SK-N-SH (cell line): ENCODE data around the gene DNAJC1. TPM values are rescaled to one million over a fixed set of nuclear protein-coding genes. Genes with fewer than 3 reads are reported as not detected.

Experiments
- CTCF ChIA-PET: fragments of 300-600, 350-600 bp; formaldehyde crosslinking; extraction: SDS; loops from one replicate; lab custom pipeline; 2021; lab: Yijun Ruan, JAX
- POLR2A ChIA-PET: fragments of 350-600 bp; sonication (Branson Sonifier 250); formaldehyde crosslinking; extraction: SDS; loops from one replicate; lab custom pipeline; 2020; ENCODE audit warnings: antibody characterized with exemption, inconsistent platforms; lab: Yijun Ruan, JAX
- DNase-seq: peaks from one replicate; pipeline ENCODE4 v3.0.0; 2012
- H2AFZ ChIP-seq: fragments of 200-600 bp; sonication (generic); 2 replicates; pipeline ENCODE4 v1.8.1; 2016; ENCODE audit warnings: antibody characterized with exemption, mild to moderate bottlenecking, low read depth
- H3F3A ChIP-seq: fragments of 200-600 bp; sonication (generic); replicated peaks from 2 replicates; pipeline ENCODE3; 2016; ENCODE audit warnings: antibody characterized with exemption, mild to moderate bottlenecking; ENCODE audit not compliant: insufficient read depth
- H3K27ac ChIP-seq, 2 experiments: fragments of 200-500 bp in 1 of 2; fragments of 200-600 bp in 1 of 2; sonication (Bioruptor generic) in 1 of 2; sonication (generic), shearing (Covaris generic) in 1 of 2; 2 replicates each; pipeline versions ENCODE4 v1.5.1 to v1.6.1; 2014 to 2016; ENCODE audit warnings: low read depth in 2 of 2, inconsistent platforms in 1 of 2, low read length in 1 of 2, mild to moderate bottlenecking in 1 of 2, mixed read lengths in 1 of 2
- H3K27me3 ChIP-seq: fragments of 200-600 bp; sonication (generic), shearing (Covaris generic); 2 replicates; pipeline ENCODE4 v1.6.1; 2016; ENCODE audit warnings: mixed run types; ENCODE audit not compliant: insufficient read depth
- H3K36me3 ChIP-seq, 2 experiments: fragments of 200-500 bp in 1 of 2; fragments of 200-600 bp in 1 of 2; sonication (Bioruptor generic) in 1 of 2; sonication (generic) in 1 of 2; replicated peaks in 1 of 2; 2 replicates each; pipeline versions ENCODE3 to v1.5.1; 2014 to 2016; ENCODE audit warnings: low read length in 1 of 2, mild to moderate bottlenecking in 1 of 2; ENCODE audit not compliant: insufficient read depth in 2 of 2, control insufficient read depth in 1 of 2
- H3K4me1 ChIP-seq, 2 experiments: fragments of 200-500 bp in 1 of 2; fragments of 200-600 bp in 1 of 2; sonication (Bioruptor generic) in 1 of 2; sonication (generic), shearing (Covaris generic) in 1 of 2; 2 replicates each; pipeline versions ENCODE4 v1.5.1 to v1.6.1; 2014 to 2016; ENCODE audit warnings: low read depth in 1 of 2, low read length in 1 of 2, mixed run types in 1 of 2; ENCODE audit not compliant: insufficient read depth in 2 of 2, control insufficient read depth in 1 of 2
- H3K4me2 ChIP-seq: fragments of 200-600 bp; sonication (generic), shearing (Covaris generic); 2 replicates; pipeline ENCODE4 v1.6.1; 2017; ENCODE audit warnings: mixed run types
- H3K4me3 ChIP-seq, 2 experiments: fragments of 200-500 bp in 1 of 2; fragments of 200-600 bp in 1 of 2; sonication (Bioruptor generic) in 1 of 2; sonication (generic), shearing (Covaris generic) in 1 of 2; 2 replicates each; pipeline versions ENCODE4 v1.5.1 to v1.8.1; 2014 to 2016; ENCODE audit warnings: low read depth in 2 of 2, inconsistent platforms in 1 of 2, low read length in 1 of 2, mild to moderate bottlenecking in 1 of 2, mixed read lengths in 1 of 2, moderate library complexity in 1 of 2
- H3K79me2 ChIP-seq: fragments of 200-600 bp; sonication (generic); 2 replicates; pipeline ENCODE4 v1.8.1; 2017; ENCODE audit warnings: mild to moderate bottlenecking; ENCODE audit not compliant: insufficient read depth
- H3K9ac ChIP-seq: fragments of 200-600 bp; sonication (generic); 2 replicates; pipeline ENCODE4 v1.6.1; 2017; ENCODE audit warnings: mixed run types
- H3K9me2 ChIP-seq: fragments of 200-600 bp; sonication (generic); 2 replicates; pipeline ENCODE4 v1.6.1; 2017; ENCODE audit warnings: mixed run types
- H3K9me3 ChIP-seq: fragments of 200-600 bp; sonication (generic); 2 replicates; pipeline ENCODE4 v1.6.1; 2017; ENCODE audit warnings: mixed run types, mild to moderate bottlenecking, moderate library complexity
- H4K20me1 ChIP-seq: fragments of 200-600 bp; sonication (generic); 2 replicates; pipeline ENCODE4 v1.6.1; 2017; ENCODE audit warnings: mild to moderate bottlenecking, mixed run types; ENCODE audit not compliant: insufficient read depth
- EP300 ChIP-seq, 2 experiments: IDR thresholded peaks; 2 replicates each; pipeline versions ENCODE4 v1.4.0 to v1.6.1; 2012; ENCODE audit warnings: borderline replicate concordance in 1 of 2, low read depth in 1 of 2, low read length in 1 of 2
- EZH2phosphoT487 ChIP-seq: fragments of 200-600 bp; sonication (generic); IDR thresholded peaks from 2 replicates; pipeline ENCODE4 v1.6.1; 2017; ENCODE audit warnings: low read depth, mixed run types, mild to moderate bottlenecking, antibody characterized with exemption, moderate library complexity, borderline replicate concordance
- FOSL2 ChIP-seq: IDR thresholded peaks from 2 replicates; pipeline ENCODE4 v1.4.0; 2012; ENCODE audit warnings: low read depth, mild to moderate bottlenecking, moderate library complexity, borderline replicate concordance
- GABPA ChIP-seq: IDR thresholded peaks from 2 replicates; pipeline ENCODE4 v1.4.0; 2012; ENCODE audit warnings: low read depth, mild to moderate bottlenecking
- IRF3 ChIP-seq: fragments of 150-350 bp; IDR thresholded peaks from 2 replicates; pipeline ENCODE4 v1.6.1; 2016; ENCODE audit warnings: mild to moderate bottlenecking, low read depth, low read length
- JUND ChIP-seq: IDR thresholded peaks from 2 replicates; pipeline ENCODE4 v1.4.0; 2012
- MAX ChIP-seq: IDR thresholded peaks from 2 replicates; pipeline ENCODE4 v1.4.0; 2012; ENCODE audit warnings: low read depth
- MXI1 ChIP-seq: IDR thresholded peaks from 2 replicates; pipeline ENCODE4 v1.6.1; 2012; ENCODE audit warnings: mild to moderate bottlenecking, low read depth, low read length, improper control_type of control experiment
- NFIC ChIP-seq: IDR thresholded peaks from 2 replicates; pipeline ENCODE4 v1.4.0; 2012; ENCODE audit warnings: borderline replicate concordance
- NRF1 ChIP-seq: IDR thresholded peaks from 2 replicates; pipeline ENCODE4 v1.6.1; 2012; ENCODE audit warnings: low read depth, mild to moderate bottlenecking, low read length
- RCOR1 ChIP-seq: fragments of 150-350 bp; IDR thresholded peaks from 2 replicates; pipeline ENCODE4 v1.6.1; 2017; ENCODE audit warnings: antibody characterized with exemption, low read length
- RFX5 ChIP-seq: IDR thresholded peaks from 2 replicates; pipeline ENCODE4 v1.6.1; 2012; ENCODE audit warnings: mild to moderate bottlenecking, improper control_type of control experiment, low read length
- RXRA ChIP-seq: IDR thresholded peaks from 2 replicates; pipeline ENCODE4 v1.4.0; 2012; ENCODE audit warnings: low read depth, mild to moderate bottlenecking, borderline replicate concordance
- SIN3A ChIP-seq: IDR thresholded peaks from 2 replicates; pipeline ENCODE4 v1.6.1; 2012; ENCODE audit warnings: low read depth, mild to moderate bottlenecking, low read length, moderate library complexity, borderline replicate concordance
- SMC3 ChIP-seq: IDR thresholded peaks from 2 replicates; pipeline ENCODE4 v1.6.1; 2012; ENCODE audit warnings: low read depth, low read length, improper control_type of control experiment
- USF2 ChIP-seq: fragments of 150-350 bp; IDR thresholded peaks from 2 replicates; pipeline ENCODE4 v1.6.1; 2017; ENCODE audit warnings: antibody characterized with exemption, low read length, low read depth, borderline replicate concordance
- WGBS: methylation state at CpG from one replicate; pipeline ENCODE4 v1.1.6; 2017; ENCODE audit warnings: low lambda C conversion rate; 5-methylcytosine and 5-hydroxymethylcytosine counted together
- polyA plus RNA-seq, 3 experiments: library from polyadenylated mRNA; depleted of rRNA; stranded (reverse); fragments of >200 nt; gene quantifications; 2 replicates each; pipeline ENCODE4 v1.2.3, GENCODE V29; 2012

The DNAJC1 gene
- polyA plus RNA-seq, 1 of the 3 experiments (the other 2 are of a cell fraction) = 9.3 TPM

- Histone ChIP-seq H3F3A (no peaks in the 10 kb centered on the region), H3K9me3 (peaks cover 15% of the 10 kb centered on the region; the same call in 1 of the 2 replicates), H3K79me2 (peaks cover 4% of the 10 kb centered on the region), H3K36me3 (peaks cover 0 to 4% of the 10 kb centered on the region in 2 experiments), H2AFZ (no peak overlapping the region), H3K27ac (no peak overlapping the region), H3K9ac (no peak overlapping the region), H3K4me2 (no peak overlapping the region), H3K27me3 (no peaks in the 10 kb centered on the region), H3K4me1 (no peaks in the 10 kb centered on the region), H3K9me2 (no peaks in the 10 kb centered on the region), H3K4me3 (no peak overlapping the region), H4K20me1 (no peaks in the 10 kb centered on the region)
- no peak for DNase-seq
- CTCF ChIA-PET = no interaction called here
- WGBS = 100% methylated on average over 1 of the region's 1 CpG
- TF ChIP-seq GABPA = no peak
- TF ChIP-seq NFIC = no peak
- no peak for TF ChIP-seq EZH2phosphoT487
- TF ChIP-seq NRF1 = no peak
- POLR2A ChIA-PET = no interaction called here
Measured at GRCh38 chr10:21935439-21936023, 68.0 kb downstream of the DNAJC1 start.

- ChIA-PET CTCF (interaction anchor here (0.6 to 1.1 kb wide), 2 partner anchors 15 to 32 kb away, joined by 3 to 5 read pairs; no protein-coding TSS in a partner anchor), POLR2A (no interaction called here)
Measured at GRCh38 chr10:21934307-21934706, 69.2 kb downstream of the DNAJC1 start.

GRCh38 chr10:21929070-21929469, 74.5 kb downstream of the DNAJC1 start:
- H3K27ac ChIP-seq = no peak overlapping the region
- no peak for DNase-seq
- H3K9me2 ChIP-seq = no peaks in the 10 kb centered on the region
- H3F3A ChIP-seq = no peaks in the 10 kb centered on the region
- no peaks in the 10 kb centered on the region for H3K9me3 ChIP-seq
- H3K4me1 ChIP-seq = peaks cover 3 to 29% of the 10 kb centered on the region in 2 experiments; a peak in 3 of 4 replicates
- no peak overlapping the region for H3K4me3 ChIP-seq
- POLR2A ChIA-PET = no interaction called here
- H3K27me3 ChIP-seq = no peaks in the 10 kb centered on the region
- CTCF ChIA-PET = no interaction called here
- no peaks in the 10 kb centered on the region for H3K36me3 ChIP-seq
- TF ChIP-seq NFIC (no peak), USF2 (no peak), NRF1 (no peak), MXI1 (no peak), IRF3 (no peak), GABPA (no peak), EZH2phosphoT487 (no peak), SMC3 (no peak), RFX5 (no peak), JUND (no peak), MAX (no peak), RCOR1 (no peak), SIN3A (no peak)
- H4K20me1 ChIP-seq = no peaks in the 10 kb centered on the region
- no peaks in the 10 kb centered on the region for H3K79me2 ChIP-seq
- no peak overlapping the region for H3K9ac ChIP-seq
- WGBS = 87% methylated on average over 2 of the region's 2 CpGs
- no peak overlapping the region for H3K4me2 ChIP-seq
- H2AFZ ChIP-seq = no peak overlapping the region

More at GRCh38 chr10:21934307-21934706, 69.2 kb downstream of the DNAJC1 start:
- Histone ChIP-seq H3K79me2 (peaks cover 4% of the 10 kb centered on the region), H3K4me2 (no peak overlapping the region), H2AFZ (no peak overlapping the region), H3K36me3 (peaks cover 0 to 4% of the 10 kb centered on the region in 2 experiments), H3K4me3 (no peak overlapping the region), H3K4me1 (peaks cover 0 to under 1% of the 10 kb centered on the region in 2 experiments; a peak in 1 of 4 replicates), H4K20me1 (no peaks in the 10 kb centered on the region), H3K27me3 (no peaks in the 10 kb centered on the region), H3K9me3 (peaks cover 15% of the 10 kb centered on the region; the same call in 1 of the 2 replicates), H3K9ac (no peak overlapping the region), H3K9me2 (no peaks in the 10 kb centered on the region), H3F3A (no peaks in the 10 kb centered on the region), H3K27ac (no peak overlapping the region)
- DNase-seq = no peak
- TF ChIP-seq JUND (no peak), FOSL2 (no peak), EP300 (IDR thresholded peaks at IDR 0.05; ENCODE audit: borderline replicate concordance in 1 of 2, low read depth in 1 of 2, low read length in 1 of 2) (no peak), RXRA (no peak), EZH2phosphoT487 (no peak), IRF3 (no peak)
- 91% methylated on average over 1 of the region's 1 CpG for WGBS
